HepG2 (cell line): ENCODE data around the gene BLOC1S4. TPM values are rescaled to one million over a fixed set of nuclear protein-coding genes. Genes with fewer than 3 reads are reported as not detected.

Experiments
- CREB1 ChIP-seq, 2 experiments: fragments of 450-650 bp in 1 of 2; IDR thresholded peaks; 2 replicates each; pipeline ENCODE4 v1.6.1; 2016 to 2017; ENCODE audit warnings: control low read depth in 1 of 2, mild to moderate bottlenecking in 1 of 2, missing compliant biosample characterization in 1 of 2, missing genetic modification characterization in 1 of 2
- FLYWCH1 ChIP-seq: sonication (generic); formaldehyde crosslinking; IDR thresholded peaks from 2 replicates; pipeline ENCODE4 v1.8.1; 2023; ENCODE audit warnings: mild to moderate bottlenecking, missing genetic modification reagents
- HOXD1 ChIP-seq: sonication (generic); formaldehyde crosslinking; IDR thresholded peaks from 2 replicates; pipeline ENCODE4 v1.5.0; 2020; ENCODE audit warnings: missing genetic modification reagents
- MED8 ChIP-seq: sonication (generic); formaldehyde crosslinking; IDR thresholded peaks from 2 replicates; pipeline ENCODE4 v1.8.1; 2023; ENCODE audit warnings: mild to moderate bottlenecking, missing genetic modification reagents; ENCODE audit not compliant: insufficient replicate concordance
- NFKB2 ChIP-seq: sonication (generic); formaldehyde crosslinking; IDR thresholded peaks from 2 replicates; pipeline ENCODE4 v1.4.0; 2020; ENCODE audit warnings: missing genetic modification reagents, borderline replicate concordance
- NFKBIZ ChIP-seq: IDR thresholded peaks from 2 replicates; pipeline ENCODE4 v1.6.1; 2018; ENCODE audit warnings: missing genetic modification reagents, missing compliant biosample characterization
- RFXAP ChIP-seq: sonication (generic); formaldehyde crosslinking; IDR thresholded peaks from 2 replicates; pipeline ENCODE4 v1.4.0; 2020; ENCODE audit warnings: missing genetic modification reagents, borderline replicate concordance
- SSRP1 ChIP-seq: IDR thresholded peaks from 2 replicates; pipeline ENCODE4 v1.6.1; 2016; ENCODE audit warnings: control low read depth
- ZC3H4 ChIP-seq: sonication (generic); formaldehyde crosslinking; IDR thresholded peaks from 2 replicates; pipeline ENCODE4 v1.4.0; 2020; ENCODE audit warnings: missing genetic modification reagents, borderline replicate concordance
- ZMAT3 ChIP-seq: sonication (generic); formaldehyde crosslinking; conservative IDR thresholded peaks from 2 replicates; pipeline ENCODE4 v1.7.0; 2021; ENCODE audit warnings: missing genetic modification reagents
- ZNF282 ChIP-seq: fragments of 450-650 bp; IDR thresholded peaks from 2 replicates; pipeline ENCODE4 v1.6.1; 2018; ENCODE audit not compliant: partially characterized antibody
- ZNF317 ChIP-seq: sonication (generic); formaldehyde crosslinking; IDR thresholded peaks from 2 replicates; pipeline ENCODE4 v1.5.0; 2020; ENCODE audit warnings: mild to moderate bottlenecking, missing genetic modification reagents
- ZNF350 ChIP-seq: sonication (generic); formaldehyde crosslinking; IDR thresholded peaks from 2 replicates; pipeline ENCODE4 v1.4.0; 2020; ENCODE audit warnings: mild to moderate bottlenecking, low read depth, missing genetic modification reagents, borderline replicate concordance
- ZNF383 ChIP-seq: sonication (generic); formaldehyde crosslinking; IDR thresholded peaks from 2 replicates; pipeline ENCODE4 v1.4.0; 2020; ENCODE audit warnings: missing genetic modification reagents, mild to moderate bottlenecking, borderline replicate concordance
- ZNF460 ChIP-seq: sonication (generic); formaldehyde crosslinking; IDR thresholded peaks from 2 replicates; pipeline ENCODE4 v1.5.1; 2020; ENCODE audit warnings: missing genetic modification reagents, mild to moderate bottlenecking, borderline replicate concordance
- ZNF512B ChIP-seq: sonication (generic); formaldehyde crosslinking; IDR thresholded peaks from 2 replicates; pipeline ENCODE4 v1.5.1; 2020; ENCODE audit warnings: missing genetic modification reagents, mild to moderate bottlenecking, borderline replicate concordance
- ZNF569 ChIP-seq: sonication (generic); formaldehyde crosslinking; IDR thresholded peaks from 2 replicates; pipeline ENCODE4 v1.5.0; 2020; ENCODE audit warnings: mild to moderate bottlenecking, missing genetic modification reagents, moderate library complexity, borderline replicate concordance
- ZNF674 ChIP-seq: sonication (generic); formaldehyde crosslinking; IDR thresholded peaks from 2 replicates; pipeline ENCODE4 v1.5.0; 2020; ENCODE audit warnings: low read depth, mild to moderate bottlenecking, missing genetic modification reagents
- ZNF713 ChIP-seq: sonication (generic); formaldehyde crosslinking; IDR thresholded peaks from 2 replicates; pipeline ENCODE4 v1.4.0; 2020; ENCODE audit warnings: mild to moderate bottlenecking, missing genetic modification reagents
- ZNF792 ChIP-seq: IDR thresholded peaks from 2 replicates; pipeline ENCODE4 v1.6.1; 2016
- ZNF839 ChIP-seq: sonication (generic); formaldehyde crosslinking; IDR thresholded peaks from 2 replicates; pipeline ENCODE4 v1.4.0; 2020; ENCODE audit warnings: missing genetic modification reagents, mild to moderate bottlenecking, borderline replicate concordance
- polyA plus RNA-seq, 8 experiments: library from polyadenylated mRNA; depleted of rRNA in 3 of 8; stranded (reverse) in 7 of 8; unstranded in 1 of 8; fragments of >200 nt; fragmentation: Illumina TruSeq in 4 of 8; extraction: Trizol in 4 of 8; gene quantifications; 2 replicates each; pipeline versions ENCODE4 v1.2.1 to v1.2.3, GENCODE V29; 2011 to 2016; ENCODE audit warnings: low read depth in 4 of 8, missing spikeins in 1 of 8, mixed read lengths in 1 of 8; ENCODE audit not compliant: insufficient read depth in 1 of 8
- total RNA-seq, 5 experiments: library from RNA; depleted of rRNA; stranded (reverse); fragments of >200 nt; fragmentation: Illumina TruSeq; extraction: Trizol; gene quantifications; 2 replicates each; pipeline ENCODE4 v1.2.3, GENCODE V29; 2016; ENCODE audit warnings: low read depth in 1 of 5
- TF ChIP-seq, protein P1 (sequence below): IDR thresholded peaks from 2 replicates; pipeline ENCODE4 v1.6.1; 2016
- TF ChIP-seq, protein P2 (sequence below): sonication (generic); formaldehyde crosslinking; IDR thresholded peaks from 2 replicates; pipeline ENCODE4 v1.5.0; 2020; ENCODE audit warnings: mild to moderate bottlenecking, missing genetic modification reagents, moderate library complexity
- TF ChIP-seq, protein P3 (sequence below): sonication (generic); formaldehyde crosslinking; IDR thresholded peaks from 2 replicates; pipeline ENCODE4 v1.8.0; 2022; ENCODE audit warnings: missing genetic modification reagents, mild to moderate bottlenecking, borderline replicate concordance

The BLOC1S4 gene
- total and polyA plus RNA-seq, 2 of the 13 experiments (the other 11 are each of a cell fraction or from before 2014, with no cell fraction given): 15.5 to 20.9 TPM

DNA sequence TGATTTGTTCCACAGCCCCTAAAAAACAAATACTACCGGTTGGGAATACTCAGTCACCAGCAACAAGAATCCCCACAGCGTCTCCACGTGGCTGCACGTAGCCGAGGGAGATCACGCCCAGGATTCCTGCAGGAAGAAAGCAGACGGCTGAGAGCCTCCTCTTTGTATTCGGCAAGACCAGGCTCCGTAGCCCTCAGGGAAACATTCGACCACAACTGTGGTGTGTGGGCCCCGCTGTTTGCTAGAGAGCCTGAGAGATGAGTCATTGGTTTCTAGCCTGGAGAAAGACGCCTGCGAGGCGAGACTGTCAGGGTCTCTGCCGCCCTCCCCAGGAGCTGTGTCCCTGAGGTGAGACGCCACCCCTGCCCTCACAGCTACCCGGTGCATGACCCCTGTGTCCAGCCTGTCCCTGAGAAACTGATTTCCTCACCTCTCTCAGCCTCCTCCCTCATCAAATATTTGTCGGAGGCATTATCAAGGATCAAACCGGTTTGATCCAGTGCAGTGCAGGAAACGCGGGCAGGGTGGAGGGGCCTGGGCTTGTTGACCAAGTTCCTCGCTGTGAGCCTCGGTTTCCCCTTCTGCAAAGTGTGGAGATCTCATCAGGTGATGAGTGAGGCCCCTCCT is 27.0 kb upstream of the BLOC1S4 start (continued):
- TF ChIP-seq ZNF350 (CRISPR knock-in tag): no peak
- TF ChIP-seq ZNF317 (CRISPR knock-in tag): no peak
- TF ChIP-seq, protein P1, sequence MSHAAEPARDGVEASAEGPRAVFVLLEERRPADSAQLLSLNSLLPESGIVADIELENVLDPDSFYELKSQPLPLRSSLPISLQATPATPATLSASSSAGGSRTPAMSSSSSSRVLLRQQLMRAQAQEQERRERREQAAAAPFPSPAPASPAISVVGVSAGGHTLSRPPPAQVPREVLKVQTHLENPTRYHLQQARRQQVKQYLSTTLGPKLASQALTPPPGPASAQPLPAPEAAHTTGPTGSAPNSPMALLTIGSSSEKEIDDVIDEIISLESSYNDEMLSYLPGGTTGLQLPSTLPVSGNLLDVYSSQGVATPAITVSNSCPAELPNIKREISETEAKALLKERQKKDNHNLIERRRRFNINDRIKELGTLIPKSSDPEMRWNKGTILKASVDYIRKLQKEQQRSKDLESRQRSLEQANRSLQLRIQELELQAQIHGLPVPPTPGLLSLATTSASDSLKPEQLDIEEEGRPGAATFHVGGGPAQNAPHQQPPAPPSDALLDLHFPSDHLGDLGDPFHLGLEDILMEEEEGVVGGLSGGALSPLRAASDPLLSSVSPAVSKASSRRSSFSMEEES (CRISPR knock-in tag): peak; percentile 43; the same call in 1 of the 2 replicates
- no peak for TF ChIP-seq NFKBIZ
- no peak for TF ChIP-seq ZNF383
- peak; percentile 56; the same call in 1 of the 2 replicates for TF ChIP-seq RFXAP (CRISPR knock-in tag)
- TF ChIP-seq HOXD1: no peak
- no peak for TF ChIP-seq NFKB2 (CRISPR knock-in tag)
- no peak for TF ChIP-seq FLYWCH1 (CRISPR knock-in tag)
- no peak for TF ChIP-seq ZNF674
- TF ChIP-seq, protein P2, sequence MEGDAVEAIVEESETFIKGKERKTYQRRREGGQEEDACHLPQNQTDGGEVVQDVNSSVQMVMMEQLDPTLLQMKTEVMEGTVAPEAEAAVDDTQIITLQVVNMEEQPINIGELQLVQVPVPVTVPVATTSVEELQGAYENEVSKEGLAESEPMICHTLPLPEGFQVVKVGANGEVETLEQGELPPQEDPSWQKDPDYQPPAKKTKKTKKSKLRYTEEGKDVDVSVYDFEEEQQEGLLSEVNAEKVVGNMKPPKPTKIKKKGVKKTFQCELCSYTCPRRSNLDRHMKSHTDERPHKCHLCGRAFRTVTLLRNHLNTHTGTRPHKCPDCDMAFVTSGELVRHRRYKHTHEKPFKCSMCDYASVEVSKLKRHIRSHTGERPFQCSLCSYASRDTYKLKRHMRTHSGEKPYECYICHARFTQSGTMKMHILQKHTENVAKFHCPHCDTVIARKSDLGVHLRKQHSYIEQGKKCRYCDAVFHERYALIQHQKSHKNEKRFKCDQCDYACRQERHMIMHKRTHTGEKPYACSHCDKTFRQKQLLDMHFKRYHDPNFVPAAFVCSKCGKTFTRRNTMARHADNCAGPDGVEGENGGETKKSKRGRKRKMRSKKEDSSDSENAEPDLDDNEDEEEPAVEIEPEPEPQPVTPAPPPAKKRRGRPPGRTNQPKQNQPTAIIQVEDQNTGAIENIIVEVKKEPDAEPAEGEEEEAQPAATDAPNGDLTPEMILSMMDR (CRISPR knock-in tag): peak; percentile 44
- TF ChIP-seq ZNF282: no peak
- TF ChIP-seq ZC3H4 (CRISPR knock-in tag): no peak
- no peak for TF ChIP-seq ZNF839
- TF ChIP-seq, protein P3, sequence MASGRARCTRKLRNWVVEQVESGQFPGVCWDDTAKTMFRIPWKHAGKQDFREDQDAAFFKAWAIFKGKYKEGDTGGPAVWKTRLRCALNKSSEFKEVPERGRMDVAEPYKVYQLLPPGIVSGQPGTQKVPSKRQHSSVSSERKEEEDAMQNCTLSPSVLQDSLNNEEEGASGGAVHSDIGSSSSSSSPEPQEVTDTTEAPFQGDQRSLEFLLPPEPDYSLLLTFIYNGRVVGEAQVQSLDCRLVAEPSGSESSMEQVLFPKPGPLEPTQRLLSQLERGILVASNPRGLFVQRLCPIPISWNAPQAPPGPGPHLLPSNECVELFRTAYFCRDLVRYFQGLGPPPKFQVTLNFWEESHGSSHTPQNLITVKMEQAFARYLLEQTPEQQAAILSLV (CRISPR knock-in tag): no peak
- no peak for TF ChIP-seq CREB1 (IDR thresholded peaks at IDR 0.05)
- TF ChIP-seq CREB1 (CRISPR knock-in tag; IDR thresholded peaks at IDR 0.05): no peak
- no peak for TF ChIP-seq ZNF460
- TF ChIP-seq SSRP1 (CRISPR knock-in tag): no peak
- TF ChIP-seq ZNF792 (CRISPR knock-in tag): no peak
- TF ChIP-seq ZMAT3 (CRISPR knock-in tag): 0 out of 2 replicates have a peak, but pooled peaks have one; percentile 53
- TF ChIP-seq ZNF569: peak; percentile 61; the same call in 1 of the 2 replicates
- no peak for TF ChIP-seq MED8 (CRISPR knock-in tag)
- TF ChIP-seq ZNF713 (CRISPR knock-in tag): no peak
- TF ChIP-seq ZNF512B (CRISPR knock-in tag): no peak
